Caco-2 (cell line): Measurements from ENCODE around the gene PARD3. TPM values are rescaled to one million over a fixed set of nuclear protein-coding genes. Genes with fewer than 3 reads are reported as not detected.

ENCODE experiments used
- BruUV-seq: library from RNA; stranded (reverse); fragments of 400-500 nt; replicated peaks from 2 replicates; lab custom pipeline; 2021; lab: Mats Ljungman, UMichigan
- CTCF ChIA-PET: fragments of 300-600 bp; sonication (Branson Sonifier 250); formaldehyde crosslinking; loops from one replicate; lab custom pipeline; 2022; ENCODE audit warnings: antibody characterized with exemption; lab: Charles Lee
- POLR2A ChIA-PET: fragments of 300-600 bp; sonication (Branson Sonifier 250); formaldehyde crosslinking; loops from one replicate; lab custom pipeline; 2022; ENCODE audit warnings: antibody characterized with exemption; lab: Charles Lee
- DNase-seq, 2 experiments: peaks; one replicate each; pipeline versions ENCODE4 v3.0.0 to v3.0.0-alpha.2; 2020 to 2022
- H3K27me3 ChIP-seq: replicated peaks from 2 replicates; pipeline ENCODE4 v1.6.0; 2011; ENCODE audit warnings: low read length; ENCODE audit not compliant: control insufficient read depth, insufficient read depth
- H3K36me3 ChIP-seq: 2 replicates; pipeline ENCODE4 v1.5.1; 2011; ENCODE audit warnings: low read length; ENCODE audit not compliant: control insufficient read depth, insufficient read depth
- H3K4me1 ChIP-seq: fragments of 250-450 bp; sonication (Bioruptor Pico); 2 replicates; pipeline ENCODE4 v1.5.1; 2020; ENCODE audit warnings: mild to moderate bottlenecking
- H3K4me3 ChIP-seq: 2 replicates; pipeline ENCODE4 v1.5.1; 2011; ENCODE audit warnings: low read depth, mild to moderate bottlenecking, control low read depth, low read length
- H3K9me3 ChIP-seq: fragments of 250-450 bp; sonication (Bioruptor Pico); 2 replicates; pipeline ENCODE4 v1.5.1; 2020; ENCODE audit warnings: mild to moderate bottlenecking, moderate library complexity
- H3K27ac Mint-ChIP-seq: one replicate; pipeline ENCODE4 v1.8.0; 2022; ENCODE audit warnings: mixed read lengths; ENCODE audit not compliant: unreplicated experiment
- H3K27me3 Mint-ChIP-seq: one replicate; pipeline ENCODE4 v1.8.0; 2022; ENCODE audit warnings: mixed read lengths; ENCODE audit not compliant: insufficient read depth, unreplicated experiment
- H3K36me3 Mint-ChIP-seq: one replicate; pipeline ENCODE4 v1.8.0; 2022; ENCODE audit warnings: mild to moderate bottlenecking, mixed read lengths; ENCODE audit not compliant: insufficient read depth, unreplicated experiment
- H3K4me1 Mint-ChIP-seq: one replicate; pipeline ENCODE4 v1.8.0; 2022; ENCODE audit warnings: low read depth, mixed read lengths; ENCODE audit not compliant: unreplicated experiment
- H3K4me3 Mint-ChIP-seq: one replicate; pipeline ENCODE4 v1.8.0; 2022; ENCODE audit warnings: mild to moderate bottlenecking, moderate library complexity, mixed read lengths; ENCODE audit not compliant: unreplicated experiment
- H3K9me3 Mint-ChIP-seq: one replicate; pipeline ENCODE4 v1.8.0; 2022; ENCODE audit warnings: mixed read lengths; ENCODE audit not compliant: unreplicated experiment
- CTCF ChIP-seq, 2 experiments: fragments of 200-600 bp in 1 of 2; IDR thresholded peaks; 1 replicate in 1 of 2; 2 replicates in 1 of 2; pipeline versions ENCODE4 v1.5.1 to v1.8.0; 2011 to 2022; ENCODE audit warnings: antibody characterized with exemption in 1 of 2, control low read depth in 1 of 2, inconsistent platforms in 1 of 2, low read depth in 1 of 2, low read length in 1 of 2, mild to moderate bottlenecking in 1 of 2, moderate library complexity in 1 of 2; ENCODE audit not compliant: insufficient read depth in 1 of 2, severe bottlenecking in 1 of 2, unreplicated experiment in 1 of 2
- intact Hi-C: fragments of 100-400 bp; cut with micrococcal nuclease; formaldehyde crosslinking; loops from one replicate; pipeline ENCODE4 v1.10.0; 2022; ENCODE audit not compliant: unreplicated experiment
- total RNA-seq: library from RNA; stranded (reverse); gene quantifications from 2 replicates; pipeline ENCODE4 v1.2.3, GENCODE V29; 2022

Gene PARD3
- total RNA-seq, 1 experiment from 2014 or later = 80.7 TPM

- Histone ChIP-seq H3K36me3 (no peaks in the 10 kb centered on the region), H3K9me3 (no peaks in the 10 kb centered on the region), H3K4me1 (no peaks in the 10 kb centered on the region), H3K4me3 (no peak overlapping the region), H3K27me3 (no peaks in the 10 kb centered on the region)
- POLR2A ChIA-PET = no interaction called here
- Mint-ChIP-seq H3K27ac (no peak overlapping the region), H3K9me3 (peaks cover 8% of the 10 kb centered on the region), H3K4me3 (no peak overlapping the region), H3K27me3 (no peaks in the 10 kb centered on the region), H3K36me3 (no peaks in the 10 kb centered on the region), H3K4me1 (no peaks in the 10 kb centered on the region)
- no TSS peak for BruUV-seq
- no peak for DNase-seq
- intact Hi-C loops = no loop called here
- TF ChIP-seq CTCF (IDR thresholded peaks at IDR 0.05; ENCODE audit: insufficient read depth in 1 of 2, low read depth in 1 of 2, low read length in 1 of 2, severe bottlenecking in 1 of 2, unreplicated experiment in 1 of 2) = no peak
- CTCF ChIA-PET = no interaction called here
Observed at GRCh38 chr10:34175121-34175520, 640.0 kb downstream of the PARD3 start.

- no peaks in the 10 kb centered on the region for H3K27me3 Mint-ChIP-seq
- no peak overlapping the region for H3K4me3 Mint-ChIP-seq
- BruUV-seq = no TSS peak
- no peaks in the 10 kb centered on the region for H3K4me1 Mint-ChIP-seq
- H3K27ac Mint-ChIP-seq = no peak overlapping the region
- H3K27me3 ChIP-seq = no peaks in the 10 kb centered on the region
- TF ChIP-seq CTCF (IDR thresholded peaks at IDR 0.05; ENCODE audit: insufficient read depth in 1 of 2, low read depth in 1 of 2, low read length in 1 of 2, severe bottlenecking in 1 of 2, unreplicated experiment in 1 of 2) = no peak
- intact Hi-C loops = no loop called here
- H3K4me1 ChIP-seq = no peaks in the 10 kb centered on the region
- H3K9me3 Mint-ChIP-seq = peaks cover 10% of the 10 kb centered on the region
- DNase-seq = no peak
- ChIA-PET CTCF (no interaction called here), POLR2A (no interaction called here)
- H3K36me3 Mint-ChIP-seq = no peaks in the 10 kb centered on the region
- no peaks in the 10 kb centered on the region for H3K36me3 ChIP-seq
- H3K4me3 ChIP-seq = no peak overlapping the region
- H3K9me3 ChIP-seq = no peaks in the 10 kb centered on the region
Observed at GRCh38 chr10:34172936-34173533, 642.1 kb downstream of the PARD3 start.

GRCh38 chr10:34171957-34172527 lies 643.1 kb downstream of the PARD3 start:
- Mint-ChIP-seq H3K9me3 (peaks cover 10% of the 10 kb centered on the region), H3K4me3 (no peak overlapping the region), H3K27ac (no peak overlapping the region), H3K36me3 (no peaks in the 10 kb centered on the region), H3K4me1 (no peaks in the 10 kb centered on the region), H3K27me3 (no peaks in the 10 kb centered on the region)
- Histone ChIP-seq H3K4me3 (no peak overlapping the region), H3K27me3 (no peaks in the 10 kb centered on the region), H3K36me3 (no peaks in the 10 kb centered on the region), H3K9me3 (no peaks in the 10 kb centered on the region), H3K4me1 (no peaks in the 10 kb centered on the region)
- no peak for DNase-seq
- TF ChIP-seq CTCF (IDR thresholded peaks at IDR 0.05; ENCODE audit: insufficient read depth in 1 of 2, low read depth in 1 of 2, low read length in 1 of 2, severe bottlenecking in 1 of 2, unreplicated experiment in 1 of 2) = no peak
- POLR2A ChIA-PET = no interaction called here
- BruUV-seq = no TSS peak
- intact Hi-C loops = no loop called here
- CTCF ChIA-PET = no interaction called here
